Gastrocnemius medialis (tissue), 4 donors: ENCODE measurements around the gene ADAMTSL5. TPM values are rescaled to one million over a fixed set of nuclear protein-coding genes. Genes with fewer than 3 reads are reported as not detected.

Experiments
- ATAC-seq, 2 donors: fragments of 150-250 bp; one replicate each; pipeline ENCODE4 v1.9.1; 2016
- DNase-seq, 2 donors: peaks; one replicate each; pipeline ENCODE4 v3.0.0-alpha.2; 2019
- H3K27ac ChIP-seq, 4 donors: fragments of 200-600 bp; sonication (generic); 1 replicate in 1 of 4; 2 replicates in 3 of 4; pipeline ENCODE4 v1.5.1; 2016 to 2018; ENCODE audit warnings: mild to moderate bottlenecking in 2 of 4, moderate library complexity in 1 of 4
- H3K27me3 ChIP-seq, 3 donors: fragments of 200-600 bp; sonication (generic) in 2 of 3; 1 replicate in 1 of 3; 2 replicates in 2 of 3; pipeline versions ENCODE4 v1.5.1 to v1.6.0; 2016 to 2019; ENCODE audit warnings: mild to moderate bottlenecking in 1 of 3, moderate library complexity in 1 of 3
- H3K36me3 ChIP-seq, 2 donors: fragments of 200-600 bp; sonication (generic) in 1 of 2; one replicate each; pipeline ENCODE4 v1.5.1; 2017 to 2018
- H3K4me1 ChIP-seq, 2 donors: fragments of 200-600 bp; sonication (generic) in 1 of 2; one replicate each; pipeline ENCODE4 v1.5.1; 2016 to 2017; ENCODE audit warnings: mild to moderate bottlenecking in 2 of 2
- H3K4me3 ChIP-seq, 4 donors: fragments of 200-600 bp; sonication (generic) in 3 of 4; 1 replicate in 1 of 4; 2 replicates in 3 of 4; pipeline ENCODE4 v1.5.1; 2016 to 2019; ENCODE audit warnings: mild to moderate bottlenecking in 2 of 4
- H3K9me3 ChIP-seq, 3 donors: fragments of 200-600 bp; sonication (generic) in 2 of 3; 1 replicate in 1 of 3; 2 replicates in 2 of 3; pipeline ENCODE4 v1.5.1; 2016 to 2019
- POLR2A ChIP-seq, 2 donors: fragments of 450-650 bp; IDR thresholded peaks; one replicate each; pipeline ENCODE4 v1.6.1; 2017; ENCODE audit warnings: antibody characterized with exemption in 2 of 2, mild to moderate bottlenecking in 2 of 2, moderate library complexity in 2 of 2
- in situ Hi-C, 4 donors: fragments of 200-750 bp; cut with MboI; loops; one replicate each; pipeline versions ENCODE4 v1.15.0 to v1.8.0; 2017; ENCODE audit warnings: low sequenced_read_pairs in 4 of 4
- intact Hi-C: fragments of 100-400 bp; cut with DNase I; formaldehyde crosslinking; loops from one replicate; pipeline ENCODE4 v1.15.1; 2023; ENCODE audit warnings: low total_unique reads
- total RNA-seq, 4 donors: library from RNA; depleted of rRNA; stranded (reverse); fragments of >200 nt; gene quantifications; one replicate each; pipeline versions ENCODE4 v1.1.0 to v1.2.3, GENCODE V29; 2016
- TF ChIP-seq, protein P1 (sequence below), 5 experiments: fragments of 450-650 bp in 3 of 5; fragments of 200-600 bp in 2 of 5; sonication (generic) in 2 of 5; IDR thresholded peaks in 4 of 5; conservative IDR thresholded peaks in 1 of 5; 1 replicate in 4 of 5; 2 replicates in 1 of 5; pipeline ENCODE4 v1.5.1; 2016 to 2019; ENCODE audit warnings: antibody characterized with exemption in 5 of 5, mild to moderate bottlenecking in 3 of 5, moderate library complexity in 3 of 5

ADAMTSL5 gene
- total RNA-seq, 4 donors from 2014 or later = 0.41 to 6.5 (median 3.0) TPM

DNA sequence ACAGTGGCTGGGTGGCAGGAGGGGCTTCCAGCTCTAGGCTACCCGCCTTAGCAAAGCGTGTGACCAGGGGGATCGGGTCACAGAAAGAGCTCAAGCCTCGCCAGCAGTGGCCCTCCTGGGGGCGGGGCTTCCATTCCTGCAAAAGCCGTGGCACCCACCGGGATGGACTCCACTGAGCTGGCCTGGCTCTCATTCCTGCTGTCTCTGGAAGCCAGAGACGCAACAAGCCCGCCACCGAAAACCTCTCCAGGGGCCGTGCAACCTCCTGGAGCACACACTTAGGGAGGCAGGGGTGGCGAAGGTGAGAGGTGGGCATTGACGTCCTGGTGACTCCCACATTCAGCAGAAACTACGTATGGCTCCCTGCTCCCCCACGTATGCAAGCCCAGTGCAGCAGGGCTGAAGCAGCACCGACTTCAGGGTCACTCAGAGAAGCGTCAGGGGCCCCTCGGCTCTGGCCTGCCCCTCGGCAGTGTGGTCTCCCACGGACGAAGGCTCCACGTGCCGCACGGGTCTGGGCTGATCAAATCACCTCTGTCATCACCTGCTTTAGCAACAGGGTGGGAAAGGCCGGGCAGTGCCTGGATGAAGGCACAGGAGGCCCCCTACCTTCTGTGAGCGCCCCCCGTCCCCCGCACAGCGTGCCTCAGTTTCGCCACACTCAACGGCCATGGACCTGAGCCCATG lies 36.9 kb downstream of the ADAMTSL5 start:
- ATAC-seq (no peak), DNase-seq (no peak)
- Histone ChIP-seq H3K9me3 (no peaks in the 10 kb centered on the region), H3K27me3 (peaks cover 29 to 32% (median 29%) of the 10 kb centered on the region in 3 donors), H3K4me1 (peaks cover 10 to 39% of the 10 kb centered on the region in 2 donors), H3K4me3 (no peak overlapping the region), H3K36me3 (no peaks in the 10 kb centered on the region), H3K27ac (no peak overlapping the region)
- no peak for TF ChIP-seq POLR2A (IDR thresholded peaks at IDR 0.05)
- TF ChIP-seq, protein P1, sequence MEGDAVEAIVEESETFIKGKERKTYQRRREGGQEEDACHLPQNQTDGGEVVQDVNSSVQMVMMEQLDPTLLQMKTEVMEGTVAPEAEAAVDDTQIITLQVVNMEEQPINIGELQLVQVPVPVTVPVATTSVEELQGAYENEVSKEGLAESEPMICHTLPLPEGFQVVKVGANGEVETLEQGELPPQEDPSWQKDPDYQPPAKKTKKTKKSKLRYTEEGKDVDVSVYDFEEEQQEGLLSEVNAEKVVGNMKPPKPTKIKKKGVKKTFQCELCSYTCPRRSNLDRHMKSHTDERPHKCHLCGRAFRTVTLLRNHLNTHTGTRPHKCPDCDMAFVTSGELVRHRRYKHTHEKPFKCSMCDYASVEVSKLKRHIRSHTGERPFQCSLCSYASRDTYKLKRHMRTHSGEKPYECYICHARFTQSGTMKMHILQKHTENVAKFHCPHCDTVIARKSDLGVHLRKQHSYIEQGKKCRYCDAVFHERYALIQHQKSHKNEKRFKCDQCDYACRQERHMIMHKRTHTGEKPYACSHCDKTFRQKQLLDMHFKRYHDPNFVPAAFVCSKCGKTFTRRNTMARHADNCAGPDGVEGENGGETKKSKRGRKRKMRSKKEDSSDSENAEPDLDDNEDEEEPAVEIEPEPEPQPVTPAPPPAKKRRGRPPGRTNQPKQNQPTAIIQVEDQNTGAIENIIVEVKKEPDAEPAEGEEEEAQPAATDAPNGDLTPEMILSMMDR (IDR thresholded peaks at IDR 0.05 in 4 of 5, conservative IDR thresholded peaks at IDR 0.05 in 1 of 5) = no peak
- intact Hi-C loops = no loop called here
- in situ Hi-C loops = no loop called here

DNA sequence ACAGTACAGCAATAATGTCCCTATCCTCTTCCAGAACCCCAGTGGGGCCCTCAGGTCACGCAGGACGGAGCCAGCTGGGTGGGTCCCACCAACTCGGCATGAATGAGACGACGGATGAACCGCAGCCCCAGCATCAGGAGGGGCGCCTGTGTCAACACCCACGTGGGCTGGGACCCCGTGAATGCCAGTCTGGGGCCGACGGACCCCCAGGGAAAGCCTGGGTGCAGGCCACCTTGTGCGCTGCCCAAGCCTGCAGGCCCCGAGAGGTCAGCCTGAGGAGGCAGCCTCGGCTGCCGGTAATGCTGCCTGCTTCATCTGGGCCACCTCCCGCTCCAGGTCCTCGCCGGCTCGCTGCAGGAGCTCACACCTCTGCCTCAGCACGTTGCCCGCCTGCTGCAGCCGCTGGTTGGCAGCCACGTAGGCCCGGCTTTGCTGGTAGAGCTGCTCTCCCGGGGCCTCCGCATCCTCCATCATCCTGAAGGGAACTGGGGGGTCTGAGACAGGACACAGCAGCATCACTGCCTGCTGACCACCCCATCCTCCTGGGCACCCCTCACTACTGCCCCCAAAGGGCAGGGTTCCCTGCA lies 38.0 kb downstream of the ADAMTSL5 start:
- Histone ChIP-seq H3K36me3 (no peaks in the 10 kb centered on the region), H3K4me3 (no peak overlapping the region), H3K4me1 (peaks cover 20 to 48% of the 10 kb centered on the region in 2 donors), H3K27me3 (peaks cover 39 to 42% (median 40%) of the 10 kb centered on the region in 3 donors), H3K27ac (no peak overlapping the region), H3K9me3 (no peaks in the 10 kb centered on the region)
- TF ChIP-seq POLR2A (IDR thresholded peaks at IDR 0.05) = no peak
- TF ChIP-seq, protein P1 (IDR thresholded peaks at IDR 0.05 in 4 of 5, conservative IDR thresholded peaks at IDR 0.05 in 1 of 5) = no peak
- no peak for DNase-seq
- in situ Hi-C loops (no loop called here), intact Hi-C loops (no loop called here)
- ATAC-seq = no peak

- Histone ChIP-seq H3K4me1 (peaks cover 20 to 47% of the 10 kb centered on the region in 2 donors), H3K36me3 (no peaks in the 10 kb centered on the region), H3K27ac (no peak overlapping the region), H3K4me3 (no peak overlapping the region), H3K27me3 (peaks cover 42 to 46% (median 43%) of the 10 kb centered on the region in 3 donors), H3K9me3 (no peaks in the 10 kb centered on the region)
- ATAC-seq (no peak), DNase-seq (no peak)
- TF ChIP-seq POLR2A (IDR thresholded peaks at IDR 0.05) = no peak
- TF ChIP-seq, protein P1 (IDR thresholded peaks at IDR 0.05 in 4 of 5, conservative IDR thresholded peaks at IDR 0.05 in 1 of 5) = no peak
- in situ Hi-C loops = no loop called here
- intact Hi-C loops = no loop called here
Measured at GRCh38 chr19:1474011-1474764, 38.6 kb downstream of the ADAMTSL5 start.

DNA sequence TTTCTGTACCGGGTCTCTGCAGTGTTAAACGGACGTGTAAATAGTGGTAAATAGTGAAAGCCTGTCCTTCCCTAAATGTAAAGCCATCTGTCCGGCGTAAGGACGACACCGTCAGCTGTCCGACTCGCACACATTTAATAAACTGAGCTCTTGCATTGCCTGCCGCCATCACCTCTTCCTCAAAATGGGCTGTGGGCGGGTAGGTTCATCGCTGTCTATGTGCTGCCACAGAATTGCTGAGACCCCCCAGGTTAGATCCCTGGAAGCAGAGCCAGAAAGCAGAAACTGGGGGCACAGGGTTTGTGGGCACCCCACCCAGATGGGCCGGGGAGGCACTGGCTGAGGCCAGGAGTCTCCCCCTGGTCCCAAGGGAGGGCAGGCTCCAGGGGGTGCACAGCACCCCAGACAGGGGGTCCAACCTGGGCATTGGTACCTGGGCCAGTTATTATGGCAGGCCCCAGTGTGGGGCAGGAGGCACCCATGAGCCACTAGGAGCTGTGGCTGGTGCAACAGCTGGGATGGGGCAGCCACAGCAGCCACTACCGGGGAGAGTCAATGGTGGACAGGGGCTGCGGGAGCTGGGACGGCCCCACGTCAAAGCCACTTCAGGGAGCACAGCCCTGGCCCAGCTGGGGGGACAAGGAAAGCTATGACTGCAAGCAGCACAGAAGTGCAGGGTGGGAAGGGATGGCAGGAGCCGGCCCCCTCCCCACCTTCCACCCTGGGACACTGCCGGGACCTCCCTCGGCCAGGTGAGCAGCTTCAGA lies 39.6 kb downstream of the ADAMTSL5 start:
- Histone ChIP-seq H3K4me1 (peaks cover 17 to 48% of the 10 kb centered on the region in 2 donors), H3K36me3 (no peaks in the 10 kb centered on the region), H3K9me3 (no peaks in the 10 kb centered on the region), H3K27ac (no peak overlapping the region), H3K4me3 (no peak overlapping the region), H3K27me3 (peaks cover 48 to 52% (median 48%) of the 10 kb centered on the region in 3 donors)
- TF ChIP-seq, protein P1 (IDR thresholded peaks at IDR 0.05 in 4 of 5, conservative IDR thresholded peaks at IDR 0.05 in 1 of 5) = no peak
- no peak for TF ChIP-seq POLR2A (IDR thresholded peaks at IDR 0.05)
- in situ Hi-C loops = no loop called here
- intact Hi-C loops = no loop called here
- DNase-seq (no peak), ATAC-seq (no peak)
